NCI-H524 treated with DMSO at 0.1 percent for 48 hours (cell line): ENCODE results near the gene CNOT1.
A peak's percentile ranks its signal among the peaks of the same experiment; 100 is the strongest.
"Not testable (repeated sequence)": the region's sequence is repeated elsewhere in the genome, so short reads cannot be mapped to it uniquely, and the experiment has no call there.

Source experiments
- DNase-seq: peaks from one replicate; lab custom pipeline; 2025; lab: John Stamatoyannopoulos, UW

CNOT1 gene

DNA sequence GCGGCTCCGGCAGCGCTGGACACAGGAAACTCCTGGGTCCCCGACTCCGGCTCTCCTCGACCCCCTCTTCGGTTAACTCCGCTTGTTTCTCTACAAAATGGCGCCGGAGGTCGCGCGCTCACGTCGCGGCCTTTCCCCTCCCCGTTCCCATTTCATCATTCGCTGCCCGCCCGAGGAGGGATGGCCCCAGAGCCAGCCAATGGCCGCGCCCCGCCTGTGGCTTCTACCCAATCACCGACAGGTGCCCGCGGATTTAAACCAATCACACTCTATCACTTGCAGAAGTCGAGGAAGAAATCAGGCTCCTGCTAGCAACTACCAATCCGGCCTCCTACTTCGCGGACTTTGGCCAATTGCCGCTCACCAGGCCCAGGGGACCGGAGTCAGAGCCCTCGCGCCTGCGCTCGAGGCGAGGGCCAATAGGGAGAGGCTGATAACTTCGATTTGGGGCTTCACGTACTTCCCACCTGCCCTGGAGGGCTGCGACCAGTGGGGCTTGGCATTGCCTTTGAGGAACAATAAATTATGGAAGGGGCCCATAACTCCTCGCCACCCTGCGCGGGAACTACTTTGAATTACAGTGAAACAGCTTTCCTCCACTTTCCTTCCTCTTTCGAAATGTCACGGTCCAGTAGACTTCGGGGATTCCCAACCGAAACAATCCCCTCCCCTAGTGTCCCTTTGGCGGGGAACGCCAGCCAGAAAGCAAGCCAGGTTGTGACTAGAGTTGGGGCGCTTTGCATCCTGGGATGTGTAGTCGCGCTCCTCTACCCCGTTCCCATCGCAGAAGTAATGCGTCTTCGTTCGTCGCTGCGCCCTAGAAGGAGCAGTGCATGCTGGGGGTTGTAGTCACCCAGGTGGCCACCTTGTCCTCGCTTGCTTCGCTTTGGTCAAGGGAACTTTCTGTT, at the start of gene CNOT1:
Gene CNOT1 (minus strand): TSS at position 94 of the 908 bp plus-strand sequence. CDS start 30,489 bp downstream, outside the sequence.
- DNase-seq: peak; percentile 99

DNA sequence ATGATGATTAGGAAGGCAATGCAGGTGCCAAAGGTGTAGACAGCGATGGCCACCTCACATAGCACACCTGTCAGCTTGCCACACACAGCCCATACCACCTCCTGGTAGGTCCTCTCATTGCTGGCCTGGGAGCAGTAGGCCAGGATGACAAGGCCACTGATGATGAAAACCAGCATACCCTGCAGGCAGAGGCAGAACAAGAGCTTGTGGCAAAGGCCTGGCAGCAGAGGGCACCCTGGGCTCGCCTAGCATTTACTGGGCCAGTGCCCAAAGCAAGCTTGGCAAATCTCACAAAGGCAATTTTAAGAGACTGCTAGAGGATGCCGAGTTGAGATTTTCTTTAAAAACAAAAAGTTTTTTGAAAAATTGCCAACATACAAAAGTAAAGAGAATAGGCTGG, 49.1 kb upstream of the CNOT1 start:
- no peak for DNase-seq

DNA sequence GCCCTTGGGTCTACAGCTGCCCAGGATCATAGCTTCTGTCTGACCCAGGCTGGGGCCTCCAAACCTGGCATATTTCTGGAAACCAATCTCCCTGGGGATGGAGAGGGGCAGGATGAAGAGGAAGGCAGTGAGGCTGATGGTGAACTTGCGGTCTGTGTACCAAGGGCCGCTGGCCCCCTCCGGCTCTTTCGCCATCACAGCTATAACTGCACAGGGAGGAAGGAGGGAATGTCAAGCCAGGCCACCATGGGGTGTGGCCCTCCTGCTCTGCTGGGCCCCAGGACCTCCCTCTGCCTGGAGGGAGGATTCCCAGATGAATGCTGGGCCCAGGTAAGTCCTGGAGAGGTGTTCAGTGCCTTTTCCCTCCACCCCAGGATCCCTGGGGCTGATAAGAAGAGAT, 48.6 kb upstream of the CNOT1 start:
- no peak for DNase-seq

DNA sequence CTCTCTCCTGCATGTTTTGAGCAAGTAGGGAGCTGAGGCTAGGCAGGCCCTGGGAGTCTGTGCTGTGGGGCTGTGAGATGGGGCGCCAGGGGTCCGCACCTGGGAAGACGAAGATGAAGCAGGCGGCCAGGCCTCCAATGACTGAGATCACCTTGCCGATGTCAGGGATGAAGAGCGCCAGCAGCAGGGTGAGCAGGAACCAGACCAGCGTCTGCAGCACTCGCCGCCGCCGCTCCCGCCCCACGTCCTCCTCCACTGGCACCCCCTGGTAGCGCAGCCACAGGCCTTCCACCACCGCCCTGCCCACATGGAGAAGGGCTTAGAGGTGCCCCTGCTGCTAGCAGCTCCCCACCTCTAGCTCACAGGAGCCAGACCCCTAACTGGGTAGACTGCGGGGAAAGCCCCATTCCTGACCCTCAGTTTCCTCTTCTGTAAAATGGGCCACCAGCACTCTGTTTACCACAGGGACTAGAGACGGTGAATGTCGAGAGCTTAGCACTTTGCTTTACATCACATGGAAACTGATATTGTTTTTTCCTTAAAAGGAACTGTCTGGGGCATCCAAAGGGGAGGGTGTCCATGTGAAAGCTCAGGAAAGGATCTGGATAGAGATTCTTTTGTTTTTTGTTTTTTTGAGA, 41.4 kb upstream of the CNOT1 start:
- DNase-seq: no peak

DNA sequence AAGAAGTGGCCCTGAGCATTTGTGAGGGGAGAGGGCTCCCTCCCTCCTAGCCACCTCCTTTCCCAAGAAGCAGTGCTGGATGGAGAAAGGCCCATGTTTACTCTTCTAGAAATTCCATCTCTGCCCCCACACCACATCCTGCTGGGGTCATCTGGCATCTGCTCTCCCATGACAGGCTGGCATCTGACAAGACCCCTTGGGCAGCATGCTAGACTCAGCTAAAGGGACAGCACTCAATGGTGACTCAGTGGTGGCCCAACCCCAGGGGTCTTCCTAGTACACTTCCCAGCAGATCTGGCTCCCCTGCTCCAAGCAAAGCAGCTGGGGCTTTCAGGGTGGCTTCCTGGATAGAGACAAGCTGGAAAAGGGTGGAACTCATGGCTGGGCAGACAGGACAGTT, 40.6 kb upstream of the CNOT1 start:
- no peak for DNase-seq

DNA sequence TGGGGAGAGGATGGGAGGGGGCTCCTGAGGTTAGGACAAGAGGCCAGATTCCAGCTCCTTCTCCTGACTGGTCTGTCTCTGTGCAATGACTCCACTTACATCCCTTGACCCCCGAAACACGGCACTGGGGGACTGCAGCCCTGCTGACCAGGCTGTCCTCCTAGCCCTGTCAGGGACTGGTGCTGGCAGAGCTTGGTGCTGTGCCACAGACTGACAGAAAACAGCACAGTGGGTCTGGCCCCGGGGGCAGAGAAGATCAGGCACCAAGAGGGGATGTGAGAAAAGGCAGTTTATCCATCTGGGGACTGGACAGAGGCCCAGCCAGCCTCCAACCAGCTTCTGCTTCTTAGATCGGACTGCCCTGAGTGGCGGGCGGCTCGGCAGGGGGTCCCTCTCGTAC, 35.6 kb upstream of the CNOT1 start:
- DNase-seq: no peak

DNA sequence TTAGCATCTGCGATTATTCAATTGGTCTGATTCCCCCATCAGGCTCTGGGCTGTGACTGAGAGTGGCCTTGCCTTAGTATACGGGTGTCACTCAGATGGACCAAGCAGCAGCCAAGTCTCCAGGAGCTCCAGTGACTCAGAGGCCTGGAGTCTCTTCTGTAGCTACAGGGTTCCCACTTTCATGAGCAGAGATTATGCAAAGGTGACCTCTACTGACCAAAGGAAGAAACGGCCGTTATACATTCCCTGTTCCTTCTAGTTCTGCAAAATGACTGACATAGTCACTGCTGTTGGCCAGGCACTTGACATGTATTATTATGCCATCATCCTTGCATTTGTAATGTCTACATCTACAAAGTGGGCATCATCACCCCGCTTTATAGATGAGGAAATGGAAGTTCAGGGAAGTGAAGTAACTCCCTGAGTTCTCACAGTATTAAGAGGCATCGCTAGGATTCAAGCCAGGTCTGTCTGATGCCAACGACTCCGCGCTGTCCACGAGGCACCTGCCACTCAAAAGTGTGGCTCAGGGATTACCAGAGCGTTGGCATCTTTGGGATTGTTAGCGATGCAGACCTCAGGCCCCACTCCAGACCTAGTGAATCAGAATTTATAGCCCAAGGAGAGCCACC, 31.7 kb upstream of the CNOT1 start:
- DNase-seq: peak; percentile 53

DNA sequence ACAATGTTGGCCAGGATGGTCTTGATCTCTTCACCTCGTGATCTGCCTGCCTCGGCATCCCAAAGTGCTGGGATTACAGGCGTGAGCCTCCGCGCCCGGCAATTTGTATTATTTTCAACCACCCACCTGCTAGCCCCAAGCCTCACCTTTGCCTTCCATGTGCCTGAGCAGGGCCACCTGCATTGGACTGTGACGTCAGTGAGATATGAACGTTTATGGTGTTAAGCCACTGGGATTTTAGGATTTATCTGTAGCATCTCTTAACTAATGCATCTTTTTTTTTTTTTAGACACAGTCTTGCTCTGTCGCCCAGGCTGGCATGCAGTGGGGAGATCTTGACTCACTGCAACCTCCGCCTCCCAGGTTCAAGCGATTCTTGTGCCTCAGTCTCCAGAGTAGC, 30.3 kb upstream of the CNOT1 start:
- not testable (repeated sequence) for DNase-seq

DNA sequence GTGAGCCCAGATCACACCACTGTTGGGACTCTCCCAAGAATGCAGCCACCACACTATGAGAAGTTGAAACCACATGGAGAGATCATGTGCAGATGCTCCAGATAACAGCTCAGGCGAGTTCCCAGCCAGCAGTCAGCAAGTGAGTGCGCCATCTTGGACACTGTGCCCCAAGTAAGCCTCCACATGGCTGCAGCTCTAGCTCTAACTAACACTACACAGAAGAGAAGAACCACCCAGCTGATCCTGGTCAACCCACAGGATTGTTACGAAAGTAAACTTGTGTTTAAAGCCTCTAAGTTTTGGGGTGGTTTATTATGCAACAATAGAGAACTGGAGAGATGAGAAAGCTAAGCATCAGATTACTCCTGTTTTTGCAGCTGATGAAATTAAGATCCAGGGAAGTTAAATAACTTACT, 29.2 kb upstream of the CNOT1 start:
- no peak for DNase-seq

DNA sequence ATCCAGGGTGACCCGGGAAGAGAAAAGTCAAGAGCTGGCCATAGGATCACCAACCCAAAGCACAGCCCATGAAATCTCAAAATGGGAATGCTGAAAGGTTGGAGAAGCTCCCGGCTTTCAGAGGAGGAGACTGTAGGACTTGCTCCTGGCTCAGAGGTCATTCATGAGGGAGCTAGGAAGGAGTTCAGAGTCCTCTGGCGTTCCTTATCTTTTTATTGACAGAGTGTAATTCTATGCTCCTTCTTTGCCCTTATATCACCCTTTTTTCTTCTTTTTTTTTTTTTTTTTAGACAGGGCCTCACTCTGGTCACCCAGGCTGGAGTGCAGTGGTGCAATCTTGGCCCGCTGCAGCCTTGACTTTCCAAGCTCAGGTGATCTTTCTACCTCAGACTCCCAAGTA, 27.3 kb upstream of the CNOT1 start:
- no peak for DNase-seq

DNA sequence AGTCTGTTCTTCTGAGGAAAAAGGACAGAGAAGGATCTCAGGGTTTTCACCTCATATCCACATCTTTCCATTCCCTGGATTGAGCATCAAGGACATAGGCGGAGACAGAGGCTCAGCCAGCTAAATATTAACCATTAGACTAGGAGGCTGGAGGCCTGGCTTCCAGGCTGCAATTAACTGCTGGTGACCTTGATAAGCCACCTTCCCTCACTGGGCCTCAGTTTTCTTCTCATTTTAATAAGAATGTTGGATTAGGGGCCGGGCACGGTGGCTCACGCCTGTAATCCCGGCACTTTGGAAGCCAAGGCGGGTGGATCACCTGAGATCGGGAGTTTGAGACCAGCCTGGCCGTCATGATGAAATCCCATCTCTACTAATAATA, 25.6 kb upstream of the CNOT1 start:
- DNase-seq: no peak

DNA sequence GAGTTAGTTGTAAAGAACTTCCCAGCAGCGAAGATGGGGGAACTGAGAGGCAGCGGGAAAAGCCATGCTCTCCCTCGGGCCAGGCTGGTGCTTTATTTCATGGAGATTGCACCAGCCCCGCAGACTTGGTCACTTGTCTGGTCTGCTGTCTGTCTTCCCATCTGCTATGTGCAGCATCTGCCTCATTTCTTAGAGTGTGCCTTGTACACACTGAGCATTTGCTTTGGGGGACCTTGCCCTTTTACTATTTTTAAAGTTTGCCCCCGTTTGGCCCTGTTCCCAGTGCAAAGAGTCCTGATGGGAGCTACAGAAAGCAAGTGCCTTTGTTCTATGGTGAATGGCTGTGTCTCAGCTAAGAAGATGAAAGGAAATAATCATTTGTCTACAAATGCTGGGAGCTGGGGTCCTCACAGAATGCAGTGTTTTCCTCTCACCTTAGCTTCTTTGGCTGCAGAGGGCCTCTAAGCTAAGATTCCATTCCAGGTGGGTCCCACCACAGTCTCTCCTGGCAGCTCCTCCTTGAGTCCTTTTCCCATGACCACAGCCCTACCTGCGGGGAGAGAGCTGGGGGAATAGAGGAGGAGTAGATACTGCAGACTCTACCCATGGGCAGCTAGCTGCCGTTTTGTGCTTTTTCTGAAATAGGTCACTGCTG, 25.1 kb upstream of the CNOT1 start:
- DNase-seq: no peak

DNA sequence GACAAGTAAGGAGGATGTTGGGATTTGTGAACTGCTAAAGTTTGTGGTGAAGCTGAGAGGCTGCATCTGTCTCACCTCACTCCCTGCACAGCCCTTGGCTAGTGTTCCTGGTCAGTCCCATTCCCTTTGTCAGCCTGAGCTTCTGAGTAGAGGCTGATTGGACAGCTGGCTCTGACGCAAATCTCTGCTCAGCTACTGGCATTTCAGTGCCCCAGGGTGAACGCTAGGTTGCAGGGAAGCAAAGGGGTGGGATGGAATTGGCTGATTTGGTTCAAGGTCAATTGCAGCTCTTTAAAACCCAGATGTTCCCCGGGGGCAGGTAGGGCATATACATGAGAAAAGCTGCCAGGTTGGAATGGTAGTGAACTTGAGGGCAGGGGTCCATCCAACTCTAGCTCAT, 23.1 kb upstream of the CNOT1 start:
- DNase-seq: no peak

DNA sequence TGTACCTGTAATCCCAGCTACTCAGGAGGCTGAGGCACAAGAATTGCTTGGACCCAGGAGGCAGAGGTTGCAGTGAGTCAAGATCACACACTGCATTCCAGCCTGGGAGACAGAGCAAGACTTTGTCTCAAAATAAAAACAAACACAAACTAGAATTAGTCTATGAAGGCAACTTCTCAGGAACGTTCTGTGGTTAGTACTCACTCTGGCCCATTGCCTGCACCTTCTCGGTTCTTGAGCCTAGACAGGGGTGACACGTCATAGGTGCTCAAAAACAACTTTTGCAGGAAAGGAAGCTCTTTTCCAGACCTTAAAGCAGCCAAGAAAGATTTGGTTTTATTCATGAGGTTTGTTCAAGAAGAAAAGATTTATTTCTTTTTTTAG, 22.3 kb upstream of the CNOT1 start:
- DNase-seq: no peak

DNA sequence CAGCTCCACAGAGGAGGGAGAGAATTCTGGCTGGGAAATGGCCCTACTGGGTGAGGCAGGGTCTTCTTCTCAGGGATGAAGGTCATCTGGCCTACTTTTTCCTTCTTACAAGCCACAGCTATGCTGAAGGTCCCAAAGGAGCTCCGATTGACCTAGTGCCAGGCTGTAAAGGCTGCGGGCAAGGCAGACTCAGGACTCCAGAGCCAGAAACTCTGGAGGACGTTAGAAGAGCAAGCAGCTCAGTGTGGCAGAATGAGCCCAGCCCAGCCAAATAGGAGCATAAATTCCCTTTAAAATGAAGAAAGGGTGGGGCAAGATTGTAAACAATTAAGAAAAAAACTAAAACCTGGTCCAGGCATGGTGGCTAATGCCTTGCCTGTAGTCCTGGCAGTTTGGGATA, 20.1 kb upstream of the CNOT1 start:
- no peak for DNase-seq

DNA sequence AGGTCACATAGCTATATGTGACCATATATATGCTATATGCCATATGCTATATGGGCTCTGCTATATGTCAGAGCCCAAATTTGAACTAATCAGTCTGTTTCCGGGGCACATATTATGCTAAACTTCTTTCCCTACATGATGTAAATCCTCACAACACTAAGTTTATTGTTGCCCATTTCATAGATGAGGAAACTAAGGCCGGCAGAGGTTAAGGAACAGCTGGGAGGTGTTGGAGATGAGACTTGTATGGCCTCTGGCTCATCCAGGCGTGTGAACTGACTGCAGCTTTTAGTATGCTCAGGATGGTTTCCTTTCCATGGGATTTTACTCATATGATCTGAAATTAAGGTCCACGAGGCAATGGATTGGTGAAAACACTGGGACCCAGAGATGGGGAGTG, 17.5 kb upstream of the CNOT1 start:
- no peak for DNase-seq

DNA sequence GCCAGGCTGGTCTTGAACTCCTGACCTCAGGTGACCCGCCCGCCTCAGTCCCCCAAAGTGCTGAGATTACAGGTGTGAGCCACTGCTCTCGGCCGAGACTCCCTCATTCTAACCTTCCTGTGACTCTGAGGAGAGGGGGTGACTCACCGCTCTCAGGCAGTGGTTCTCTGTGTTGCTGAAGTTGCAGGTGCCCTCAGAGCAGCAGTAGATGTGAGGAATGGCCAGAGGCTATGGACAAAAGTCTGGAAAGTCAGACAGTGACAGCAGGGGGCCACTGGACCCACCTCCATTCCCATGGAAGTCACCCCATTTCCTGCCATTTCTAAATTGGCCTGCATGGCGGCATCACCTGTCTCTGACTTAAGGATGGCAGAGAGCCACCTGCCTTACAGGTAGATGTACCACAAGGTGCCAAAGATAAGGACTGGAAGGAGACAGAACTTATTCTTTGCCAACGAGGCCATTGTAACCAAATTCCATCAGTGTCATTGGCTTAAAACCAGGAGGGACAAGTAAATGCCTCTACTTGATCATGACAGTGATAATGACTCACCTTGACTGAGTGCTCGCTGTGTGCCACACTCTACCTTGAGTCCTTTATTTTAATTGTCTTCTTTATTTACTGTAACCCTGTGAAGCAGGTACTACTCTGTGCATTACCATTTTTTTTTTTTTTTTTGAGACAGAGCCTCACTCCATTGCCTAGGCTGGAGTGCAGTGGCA, 15.3 kb upstream of the CNOT1 start:
- DNase-seq: no peak

DNA sequence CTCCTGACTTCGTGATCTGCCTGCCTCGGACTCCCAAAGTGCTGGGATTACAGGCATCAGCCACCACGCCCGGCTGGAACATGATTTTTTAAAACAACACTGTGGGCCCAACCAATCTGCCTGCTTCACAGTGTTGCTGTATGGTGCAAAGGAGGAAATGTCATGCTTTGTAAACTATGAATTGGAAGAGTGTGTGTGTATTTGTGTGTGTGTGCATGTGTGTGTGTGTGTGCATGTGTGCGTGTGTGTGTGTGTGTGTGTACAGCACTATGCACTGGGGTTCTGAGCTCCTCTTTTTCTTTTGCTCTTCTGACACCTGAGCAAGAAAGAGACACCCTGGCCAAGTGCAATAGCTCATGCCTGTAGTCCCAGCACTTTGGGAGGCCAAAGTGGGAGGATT, 14.5 kb upstream of the CNOT1 start:
- DNase-seq: no peak

DNA sequence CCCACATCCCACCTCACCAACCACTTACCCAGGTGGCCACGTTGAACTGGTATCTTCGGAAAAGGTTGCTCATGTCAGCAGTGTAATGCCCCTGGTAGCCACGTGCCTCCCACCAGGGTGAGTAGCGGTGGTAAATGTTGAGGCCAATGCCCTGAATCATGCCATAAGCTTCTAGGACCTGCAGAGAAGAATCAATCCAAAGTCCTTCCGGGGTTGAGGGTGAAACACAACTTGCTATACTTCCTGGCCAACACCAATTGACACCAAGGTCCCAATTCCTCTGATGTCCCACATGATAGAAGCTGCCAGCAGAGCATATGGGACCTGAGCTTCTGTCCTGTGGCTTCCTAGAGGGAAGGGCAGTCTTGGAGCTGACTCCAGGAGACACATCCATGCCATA, 11.3 kb upstream of the CNOT1 start:
- DNase-seq: no peak

DNA sequence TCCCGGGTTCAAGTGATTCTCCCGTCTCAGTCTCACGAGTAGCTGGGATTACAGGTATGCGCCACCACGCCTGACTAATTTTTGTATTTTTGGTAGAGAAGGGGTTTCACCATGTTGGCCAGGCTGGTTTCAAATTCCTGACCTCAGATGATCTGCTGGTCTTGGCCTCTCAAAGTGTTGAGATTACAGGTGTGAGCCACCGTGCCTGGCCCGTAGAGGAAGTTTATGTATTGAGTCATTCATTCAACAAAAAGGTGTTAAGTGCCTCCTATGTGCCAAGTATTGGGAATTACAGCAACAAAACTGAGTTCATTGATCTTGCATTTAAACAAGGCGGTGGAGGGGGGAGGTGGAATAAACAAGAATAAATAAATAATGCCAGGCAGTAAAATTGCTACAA, 10.2 kb upstream of the CNOT1 start:
- DNase-seq: no peak

DNA sequence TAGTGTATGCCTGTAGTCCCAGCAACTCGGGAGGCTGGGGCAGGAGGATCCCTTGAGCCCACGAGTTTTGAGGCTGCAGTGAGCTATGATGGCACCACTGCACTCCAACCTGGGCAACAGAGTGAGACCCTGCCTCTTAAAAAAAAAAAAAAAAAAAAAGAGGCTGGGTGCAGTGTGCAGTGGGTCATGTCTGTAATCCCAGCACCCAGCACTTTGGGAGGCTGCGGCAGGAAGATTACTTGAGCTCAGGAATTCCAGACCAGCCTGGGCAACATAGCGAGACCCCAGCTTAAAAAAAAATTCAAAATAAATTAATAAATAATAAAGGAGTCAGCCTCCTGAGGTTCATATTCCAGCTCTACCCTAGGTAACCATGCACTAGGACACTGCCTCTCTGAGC, 9.6 kb upstream of the CNOT1 start:
- DNase-seq: no peak
